H9 (cell line): ENCODE measurements around the gene TLE4. TPM values are rescaled to one million over a fixed set of nuclear protein-coding genes. Genes with fewer than 3 reads are reported as not detected.

Source experiments
- DNase-seq: peaks from one replicate; pipeline ENCODE4 v3.0.0-alpha.2; 2017
- H2AFZ ChIP-seq: one replicate; pipeline ENCODE4 v1.6.1; 2013; ENCODE audit warnings: mild to moderate bottlenecking, low read length, control low read depth, moderate library complexity
- H2AK5ac ChIP-seq: 2 replicates; pipeline ENCODE4 v1.6.1; 2013; ENCODE audit warnings: low read length, control low read depth, mixed read lengths; ENCODE audit not compliant: insufficient read length
- H2BK120ac ChIP-seq: one replicate; pipeline ENCODE4 v1.6.1; 2013; ENCODE audit warnings: low read depth, mild to moderate bottlenecking, low read length, control low read depth, inconsistent platforms; ENCODE audit not compliant: poor library complexity, severe bottlenecking
- H2BK12ac ChIP-seq: 2 replicates; pipeline ENCODE4 v1.6.1; 2013; ENCODE audit warnings: low read length, control low read depth, mixed read lengths, low read depth; ENCODE audit not compliant: insufficient read length
- H2BK15ac ChIP-seq: 2 replicates; pipeline ENCODE4 v1.6.1; 2013; ENCODE audit warnings: low read depth, low read length, control low read depth
- H2BK20ac ChIP-seq: one replicate; pipeline ENCODE4 v1.6.1; 2013; ENCODE audit warnings: low read depth, mild to moderate bottlenecking, low read length, control low read depth, inconsistent platforms; ENCODE audit not compliant: poor library complexity, severe bottlenecking
- H2BK5ac ChIP-seq: 2 replicates; pipeline ENCODE4 v1.6.1; 2013; ENCODE audit warnings: low read length, control low read depth, mixed read lengths; ENCODE audit not compliant: insufficient read length
- H3K14ac ChIP-seq: 2 replicates; pipeline ENCODE4 v1.6.1; 2013; ENCODE audit warnings: low read length, control low read depth; ENCODE audit not compliant: insufficient read depth
- H3K18ac ChIP-seq: 2 replicates; pipeline ENCODE4 v1.6.1; 2013; ENCODE audit warnings: low read depth, mild to moderate bottlenecking, mixed read lengths, low read length, control low read depth; ENCODE audit not compliant: insufficient read length
- H3K23ac ChIP-seq: 2 replicates; pipeline ENCODE4 v1.6.1; 2013; ENCODE audit warnings: low read length, control low read depth, mixed read lengths, low read depth; ENCODE audit not compliant: insufficient read length
- H3K23me2 ChIP-seq: 2 replicates; pipeline ENCODE4 v1.6.1; 2013; ENCODE audit warnings: low read depth, mild to moderate bottlenecking, mixed read lengths, low read length, control low read depth; ENCODE audit not compliant: insufficient read length, poor library complexity, severe bottlenecking
- H3K27ac ChIP-seq: 2 replicates; pipeline ENCODE4 v1.5.1; 2013; ENCODE audit warnings: low read length, control low read depth, mixed read lengths, low read depth; ENCODE audit not compliant: insufficient read length
- H3K27me3 ChIP-seq: 2 replicates; pipeline ENCODE4 v1.6.1; 2013; ENCODE audit warnings: low read length, control low read depth, inconsistent platforms; ENCODE audit not compliant: insufficient read depth
- H3K4ac ChIP-seq: 2 replicates; pipeline ENCODE4 v1.6.1; 2013; ENCODE audit warnings: low read depth, mild to moderate bottlenecking, control low read depth, inconsistent platforms, low read length, moderate library complexity
- H3K4me1 ChIP-seq: 2 replicates; pipeline ENCODE4 v1.6.1; 2013; ENCODE audit warnings: low read length, control low read depth, inconsistent platforms; ENCODE audit not compliant: insufficient read depth
- H3K4me2 ChIP-seq: 2 replicates; pipeline ENCODE4 v1.6.1; 2013; ENCODE audit warnings: low read length, control low read depth, mixed read lengths; ENCODE audit not compliant: insufficient read length, insufficient read depth
- H3K56ac ChIP-seq: 2 replicates; pipeline ENCODE4 v1.6.1; 2013; ENCODE audit warnings: low read depth, mild to moderate bottlenecking, mixed read lengths, low read length, control low read depth; ENCODE audit not compliant: insufficient read length
- H3K79me1 ChIP-seq: 2 replicates; pipeline ENCODE4 v1.6.1; 2013; ENCODE audit warnings: low read depth, mild to moderate bottlenecking, moderate library complexity, low read length, control low read depth, inconsistent platforms; ENCODE audit not compliant: insufficient read depth, poor library complexity, severe bottlenecking
- H3K79me2 ChIP-seq: 2 replicates; pipeline ENCODE4 v1.6.1; 2013; ENCODE audit warnings: low read length, control low read depth, inconsistent platforms; ENCODE audit not compliant: insufficient read depth
- H3K9ac ChIP-seq: 2 replicates; pipeline ENCODE4 v1.6.1; 2013; ENCODE audit warnings: low read length, control low read depth, mixed read lengths; ENCODE audit not compliant: insufficient read length; ENCODE audit errors: extremely low read depth
- H3K9me3 ChIP-seq: one replicate; pipeline ENCODE4 v1.6.1; 2013; ENCODE audit warnings: low read depth, low read length, inconsistent platforms; ENCODE audit not compliant: control insufficient read depth
- H3T11ph ChIP-seq: one replicate; pipeline ENCODE4 v1.6.1; 2013; ENCODE audit warnings: mild to moderate bottlenecking, low read length, control low read depth, inconsistent platforms
- H4K20me1 ChIP-seq: one replicate; pipeline ENCODE4 v1.6.1; 2013; ENCODE audit not compliant: control insufficient read depth, insufficient read length, insufficient read depth
- H4K5ac ChIP-seq: 2 replicates; pipeline ENCODE4 v1.6.1; 2013; ENCODE audit warnings: low read depth, mild to moderate bottlenecking, mixed read lengths, low read length, control low read depth; ENCODE audit not compliant: insufficient read length
- H4K8ac ChIP-seq: replicated peaks from 2 replicates; pipeline ENCODE4 v1.6.1; 2013; ENCODE audit warnings: low read length, control low read depth, mixed read lengths, low read depth; ENCODE audit not compliant: insufficient read length
- H4K91ac ChIP-seq: 2 replicates; pipeline ENCODE4 v1.6.1; 2013; ENCODE audit warnings: low read depth, mild to moderate bottlenecking, moderate library complexity, mixed read lengths, low read length, control low read depth; ENCODE audit not compliant: insufficient read length
- H3K27ac Mint-ChIP-seq, 3 experiments: 2 replicates in 2 of 3; 3 replicates in 1 of 3; pipeline ENCODE4 v1.8.0; 2020 to 2021; ENCODE audit warnings: mixed read lengths in 3 of 3, mild to moderate bottlenecking in 1 of 3, moderate library complexity in 1 of 3
- H3K27me3 Mint-ChIP-seq: 2 replicates; pipeline ENCODE4 v1.8.0; 2021; ENCODE audit warnings: low read depth, mild to moderate bottlenecking, moderate library complexity, mixed read lengths
- H3K36me3 Mint-ChIP-seq, 3 experiments: 2 replicates in 2 of 3; 3 replicates in 1 of 3; pipeline ENCODE4 v1.8.0; 2020 to 2021; ENCODE audit warnings: low read depth in 3 of 3, mixed read lengths in 3 of 3; ENCODE audit not compliant: insufficient read depth in 1 of 3
- H3K4me1 Mint-ChIP-seq, 2 experiments: 2 replicates each; pipeline ENCODE4 v1.8.0; 2020; ENCODE audit warnings: mixed read lengths in 2 of 2
- H3K4me3 Mint-ChIP-seq, 2 experiments: 2 replicates in 1 of 2; 3 replicates in 1 of 2; pipeline ENCODE4 v1.8.0; 2020 to 2021; ENCODE audit warnings: mild to moderate bottlenecking in 2 of 2, mixed read lengths in 2 of 2, moderate library complexity in 1 of 2
- H3K9me3 Mint-ChIP-seq, 2 experiments: 2 replicates in 1 of 2; 3 replicates in 1 of 2; pipeline ENCODE4 v1.8.0; 2020; ENCODE audit warnings: mild to moderate bottlenecking in 2 of 2, mixed read lengths in 2 of 2, moderate library complexity in 1 of 2
- WGBS: extraction: QIAGEN DNeasy Blood & Tissue Kit; methylation state at CpG from one replicate; pipeline ENCODE4 v1.1.7; 2013; ENCODE audit warnings: missing lambda C conversion rate, low lambda C conversion rate, mixed read lengths; ENCODE audit not compliant: insufficient read length; ENCODE audit errors: extremely low coverage; 5-methylcytosine and 5-hydroxymethylcytosine counted together
- total RNA-seq: library from RNA; stranded (reverse); gene quantifications from 2 replicates; pipeline ENCODE4 v1.2.1, GENCODE V29; 2021
- TF ChIP-seq, protein P1 (sequence below): fragments of 200-600 bp; sonication (generic); conservative IDR thresholded peaks from 3 replicates; pipeline ENCODE4 v1.8.0; 2021; ENCODE audit warnings: antibody characterized with exemption, mild to moderate bottlenecking

Gene TLE4
- total RNA-seq, 1 experiment from 2014 or later: 35.1 TPM

DNA sequence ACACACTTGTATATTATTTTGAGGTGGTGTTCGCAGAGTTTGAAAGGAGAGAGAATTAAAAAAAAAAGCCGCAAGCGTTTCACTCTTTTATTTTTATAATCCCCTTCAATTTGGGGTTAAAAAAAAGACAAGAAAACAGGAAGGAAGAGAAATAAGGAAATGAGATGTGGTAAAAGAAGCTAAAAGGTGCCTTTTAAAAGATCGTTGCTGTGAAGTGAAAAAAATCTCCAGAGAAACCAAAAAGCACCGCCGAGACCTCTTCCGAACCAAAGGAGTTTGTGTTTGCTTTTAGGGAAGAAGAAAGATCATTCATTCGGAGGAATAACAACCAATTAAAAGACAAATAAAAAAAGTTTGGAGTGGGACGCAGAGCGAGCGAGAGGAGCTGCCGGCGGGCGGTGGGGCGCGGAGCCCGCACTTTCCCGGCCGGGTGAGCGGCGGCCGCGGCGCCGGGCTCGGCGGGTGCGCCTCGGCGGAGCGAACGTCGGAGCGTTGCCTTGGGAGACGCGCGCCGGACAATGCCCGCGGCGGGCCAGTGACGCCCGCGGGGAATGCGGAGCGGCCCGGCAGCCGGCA lies 355 bp downstream of the TLE4 start:
- Histone ChIP-seq H3K9me3 (no peaks in the 10 kb centered on the region), H4K91ac (no peak overlapping the region), H2BK120ac (no peak overlapping the region), H3K9ac (peak overlapping the region; percentile 90), H3K4me2 (peak overlapping the region; percentile 58), H3T11ph (no peak overlapping the region), H3K14ac (peak overlapping the region; percentile 40; the same call in 1 of the 2 replicates), H2BK12ac (no peak overlapping the region), H4K20me1 (no peaks in the 10 kb centered on the region), H3K56ac (no peak overlapping the region), H3K4ac (no peak overlapping the region), H3K79me1 (no peaks in the 10 kb centered on the region), H2BK15ac (no peak overlapping the region), H2AFZ (no peak overlapping the region), H2AK5ac (no peak overlapping the region), H2BK20ac (no peak overlapping the region), H3K23ac (no peak overlapping the region), H2BK5ac (no peak overlapping the region), H3K23me2 (peaks cover 18% of the 10 kb centered on the region), H3K4me1 (peaks cover 3% of the 10 kb centered on the region; the same call in 1 of the 2 replicates), H4K8ac (no peak overlapping the region), H4K5ac (no peak overlapping the region), H3K27me3 (no peaks in the 10 kb centered on the region), H3K79me2 (peaks cover 3% of the 10 kb centered on the region; the same call in 1 of the 2 replicates), H3K27ac (no peak overlapping the region), H3K18ac (peak overlapping the region; percentile 60)
- Mint-ChIP-seq H3K4me1 (peaks cover 23 to 31% of the 10 kb centered on the region in 2 experiments), H3K4me3 (peak overlapping the region in 1 of 2 experiments; percentile 81; a peak in 1 of 5 replicates), H3K36me3 (peaks cover 2 to 30% (median 13%) of the 10 kb centered on the region in 3 experiments; a peak in 6 of 7 replicates), H3K27me3 (peaks cover 7% of the 10 kb centered on the region), H3K9me3 (peaks cover 4% of the 10 kb centered on the region in 2 experiments; a peak in 3 of 5 replicates), H3K27ac (no peak overlapping the region)
- WGBS: no CpG with 5 or more reads among the region's 48 CpGs
- TF ChIP-seq, protein P1, sequence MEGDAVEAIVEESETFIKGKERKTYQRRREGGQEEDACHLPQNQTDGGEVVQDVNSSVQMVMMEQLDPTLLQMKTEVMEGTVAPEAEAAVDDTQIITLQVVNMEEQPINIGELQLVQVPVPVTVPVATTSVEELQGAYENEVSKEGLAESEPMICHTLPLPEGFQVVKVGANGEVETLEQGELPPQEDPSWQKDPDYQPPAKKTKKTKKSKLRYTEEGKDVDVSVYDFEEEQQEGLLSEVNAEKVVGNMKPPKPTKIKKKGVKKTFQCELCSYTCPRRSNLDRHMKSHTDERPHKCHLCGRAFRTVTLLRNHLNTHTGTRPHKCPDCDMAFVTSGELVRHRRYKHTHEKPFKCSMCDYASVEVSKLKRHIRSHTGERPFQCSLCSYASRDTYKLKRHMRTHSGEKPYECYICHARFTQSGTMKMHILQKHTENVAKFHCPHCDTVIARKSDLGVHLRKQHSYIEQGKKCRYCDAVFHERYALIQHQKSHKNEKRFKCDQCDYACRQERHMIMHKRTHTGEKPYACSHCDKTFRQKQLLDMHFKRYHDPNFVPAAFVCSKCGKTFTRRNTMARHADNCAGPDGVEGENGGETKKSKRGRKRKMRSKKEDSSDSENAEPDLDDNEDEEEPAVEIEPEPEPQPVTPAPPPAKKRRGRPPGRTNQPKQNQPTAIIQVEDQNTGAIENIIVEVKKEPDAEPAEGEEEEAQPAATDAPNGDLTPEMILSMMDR: no peak
- DNase-seq: no peak
